B cell (primary cell): ENCODE results near the gene FOXD1. TPM values are rescaled to one million over a fixed set of nuclear protein-coding genes. Genes with fewer than 3 reads are reported as not detected.

Experiments
- ATAC-seq: fragments of 200-7000 bp; cut with Tn5 transposase; one replicate; pipeline ENCODE4 v1.10.0; 2021; ENCODE audit warnings: low read depth, mild to moderate bottlenecking, moderate number of reproducible peaks, moderate library complexity
- CTCF ChIA-PET: fragments of 350-600 bp; sonication (Branson Sonifier 250); formaldehyde crosslinking; loops from one replicate; lab custom pipeline; 2021; ENCODE audit warnings: antibody characterized with exemption, inconsistent platforms; lab: Charles Lee
- POLR2A ChIA-PET: fragments of 350-600 bp; sonication (Branson Sonifier 250); formaldehyde crosslinking; loops from one replicate; lab custom pipeline; 2021; ENCODE audit warnings: antibody characterized with exemption; lab: Charles Lee
- DNase-seq: peaks from one replicate; pipeline ENCODE4 v3.0.0; 2013
- H2AFZ ChIP-seq: 2 replicates; pipeline ENCODE4 v1.6.1; 2012; ENCODE audit warnings: mild to moderate bottlenecking, low read depth, low read length; ENCODE audit not compliant: insufficient read depth, poor library complexity, severe bottlenecking
- H3K27ac ChIP-seq, 2 donors: 1 replicate in 1 of 2; 2 replicates in 1 of 2; pipeline ENCODE4 v1.5.1; 2012 to 2013; ENCODE audit warnings: low read length in 2 of 2, mild to moderate bottlenecking in 2 of 2, moderate library complexity in 1 of 2
- H3K27me3 ChIP-seq, 4 experiments: fragments of 200-600 bp in 1 of 4; sonication (generic) in 1 of 4; replicated peaks in 1 of 4; 1 replicate in 2 of 4; 2 replicates in 2 of 4; pipeline versions ENCODE4 v1.6.1 to v1.7.0; 2013 to 2016; ENCODE audit warnings: low read length in 3 of 4, mild to moderate bottlenecking in 2 of 4, mixed read lengths in 1 of 4, moderate library complexity in 1 of 4; ENCODE audit not compliant: insufficient read depth in 4 of 4, control insufficient read depth in 3 of 4; ENCODE audit errors: control extremely low read depth in 1 of 4
- H3K36me3 ChIP-seq, 2 experiments: replicated peaks in 1 of 2; 1 replicate in 1 of 2; 2 replicates in 1 of 2; pipeline versions ENCODE4 v1.6.1 to v1.7.1; 2013; ENCODE audit warnings: low read length in 1 of 2; ENCODE audit not compliant: insufficient read depth in 2 of 2, control insufficient read depth in 1 of 2; ENCODE audit errors: control extremely low read depth in 1 of 2, extremely low read depth in 1 of 2
- H3K4me1 ChIP-seq, 2 donors: fragments of 200-600 bp in 1 of 2; sonication (generic) in 1 of 2; 1 replicate in 1 of 2; 2 replicates in 1 of 2; pipeline versions ENCODE4 v1.5.1 to v1.6.1; 2013 to 2017; ENCODE audit warnings: low read length in 2 of 2; ENCODE audit not compliant: control insufficient read depth in 2 of 2, insufficient read depth in 2 of 2
- H3K4me2 ChIP-seq: replicated peaks from 2 replicates; pipeline ENCODE3; 2012; ENCODE audit warnings: mild to moderate bottlenecking, low read depth, low read length; ENCODE audit not compliant: poor library complexity, severe bottlenecking
- H3K4me3 ChIP-seq, 5 experiments: fragments of 200-600 bp in 1 of 5; sonication (generic) in 1 of 5; 1 replicate in 3 of 5; 2 replicates in 2 of 5; pipeline versions ENCODE4 v1.5.1 to v1.7.0; 2011 to 2016; ENCODE audit warnings: low read length in 4 of 5, mild to moderate bottlenecking in 4 of 5, low read depth in 2 of 5, control low read depth in 1 of 5, moderate library complexity in 1 of 5; ENCODE audit not compliant: insufficient read depth in 1 of 5; ENCODE audit errors: control extremely low read depth in 1 of 5, extremely low read depth in 1 of 5
- H3K79me2 ChIP-seq: fragments of 200-600 bp; sonication (generic); one replicate; pipeline ENCODE4 v1.6.0; 2016; ENCODE audit warnings: low read length; ENCODE audit not compliant: control insufficient read depth, insufficient read depth
- H3K9ac ChIP-seq: fragments of 200-600 bp; sonication (generic); 2 replicates; pipeline ENCODE4 v1.6.1; 2017; ENCODE audit warnings: mild to moderate bottlenecking, low read length, moderate library complexity
- H3K9me3 ChIP-seq, 3 donors: one replicate each; pipeline versions ENCODE4 v1.6.1 to v1.7.1; 2013; ENCODE audit warnings: low read length in 2 of 3; ENCODE audit not compliant: control insufficient read depth in 2 of 3, insufficient read depth in 1 of 3; ENCODE audit errors: control extremely low read depth in 1 of 3
- H4K20me1 ChIP-seq: 2 replicates; pipeline ENCODE4 v1.6.0; 2012; ENCODE audit warnings: mild to moderate bottlenecking, low read length; ENCODE audit not compliant: insufficient read depth, control insufficient read depth, poor library complexity, severe bottlenecking
- H3K27ac Mint-ChIP-seq: one replicate; pipeline ENCODE4 v1.8.0; 2021; ENCODE audit warnings: mixed read lengths
- H3K27me3 Mint-ChIP-seq: one replicate; pipeline ENCODE4 v1.8.0; 2021; ENCODE audit warnings: mixed read lengths
- H3K4me1 Mint-ChIP-seq: one replicate; pipeline ENCODE4 v1.8.0; 2021; ENCODE audit warnings: mixed read lengths
- H3K4me3 Mint-ChIP-seq: one replicate; pipeline ENCODE4 v1.8.0; 2021; ENCODE audit warnings: mixed read lengths
- H3K9me3 Mint-ChIP-seq: one replicate; pipeline ENCODE4 v1.8.0; 2022; ENCODE audit warnings: mixed read lengths; ENCODE audit not compliant: insufficient read depth
- CTCF ChIP-seq: fragments of 200-600 bp; IDR thresholded peaks from one replicate; pipeline ENCODE4 v1.8.0; 2022; ENCODE audit warnings: antibody characterized with exemption, mild to moderate bottlenecking
- EZH2 ChIP-seq: IDR thresholded peaks from 2 replicates; pipeline ENCODE4 v1.6.1; 2012; ENCODE audit warnings: borderline replicate concordance, low read depth, mild to moderate bottlenecking, moderate library complexity, low read length; ENCODE audit not compliant: insufficient read depth, poor library complexity, severe bottlenecking
- WGBS: methylation state at CpG from one replicate; pipeline ENCODE4 v1.1.5; 2013; ENCODE audit warnings: missing lambda C conversion rate; ENCODE audit not compliant: insufficient coverage; 5-methylcytosine and 5-hydroxymethylcytosine counted together
- intact Hi-C: fragments of 100-400 bp; cut with micrococcal nuclease; formaldehyde crosslinking; loops from one replicate; pipeline ENCODE4 v1.10.0; 2022
- polyA plus RNA-seq: library from polyadenylated mRNA; depleted of rRNA; stranded (reverse); fragments of >200 nt; gene quantifications from 2 replicates; pipeline ENCODE4 v1.2.3, GENCODE V29; 2012
- total RNA-seq, 2 donors: library from RNA; stranded (reverse); fragments of 120-200 nt in 1 of 2; gene quantifications; 1 replicate in 1 of 2; 2 replicates in 1 of 2; pipeline versions ENCODE4 v1.2.3 to v1.2.4, GENCODE V29; 2013 to 2022

The FOXD1 gene
- total and polyA plus RNA-seq, 2 donors (not counting 1 experiment from before 2014, with no cell fraction given): 0.34 to 0.49 TPM

DNA sequence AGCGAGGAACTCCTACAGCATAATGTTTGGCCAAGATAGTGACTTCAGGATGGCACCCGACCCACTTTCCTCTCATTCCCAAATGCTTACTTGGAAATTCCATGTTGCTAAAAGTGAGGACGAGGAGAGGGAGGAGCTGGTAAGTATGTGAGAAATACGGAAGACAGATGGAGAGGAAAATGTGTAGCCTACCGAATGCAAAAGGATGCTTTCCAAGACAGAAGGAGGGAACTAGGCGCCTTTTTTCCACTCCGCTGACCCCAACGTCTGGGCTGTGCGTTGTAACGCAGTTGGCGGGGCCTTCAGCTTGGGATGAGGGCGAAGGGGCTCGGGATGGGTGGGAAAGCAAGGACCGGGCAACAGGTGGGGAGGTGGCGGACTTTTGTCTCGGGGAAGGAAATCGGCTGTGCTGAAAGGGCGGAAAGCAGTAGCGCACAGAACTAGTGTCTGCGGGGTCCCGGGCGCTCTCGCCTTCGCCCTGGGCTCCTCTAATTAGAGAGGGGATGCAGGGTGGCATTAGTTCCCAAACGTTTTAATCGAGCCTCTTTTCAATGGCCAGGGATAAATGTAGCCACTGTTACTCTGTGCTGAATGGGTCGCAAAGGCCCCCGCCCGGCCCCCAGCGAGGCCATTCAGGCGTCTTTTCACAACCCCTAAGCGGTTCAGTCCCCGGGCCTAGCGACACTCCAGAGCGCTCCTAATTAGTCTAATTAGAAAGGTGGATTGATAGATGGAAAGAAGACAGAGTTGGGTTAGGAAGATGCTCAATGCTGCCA lies 12.6 kb downstream of the FOXD1 start:
- peaks cover 10 to 33% of the 10 kb centered on the region in 2 donors for H3K4me1 ChIP-seq
- no peaks in the 10 kb centered on the region for H4K20me1 ChIP-seq
- Mint-ChIP-seq H3K4me1 (peaks cover 14% of the 10 kb centered on the region), H3K27ac (peak overlapping the region; percentile 74), H3K27me3 (peaks cover 69% of the 10 kb centered on the region), H3K4me3 (peak overlapping the region; percentile 59), H3K9me3 (peaks cover 4% of the 10 kb centered on the region)
- DNase-seq (no peak), ATAC-seq (no peak)
- H3K79me2 ChIP-seq: no peaks in the 10 kb centered on the region
- intact Hi-C loops: loop anchor here (2.0 kb wide), 1 partner anchor 17 kb away; no protein-coding TSS in a partner anchor
- no peaks in the 10 kb centered on the region for H3K36me3 ChIP-seq
- H2AFZ ChIP-seq: peak overlapping the region; percentile 56
- ChIA-PET POLR2A (no interaction called here), CTCF (no interaction called here)
- H3K4me2 ChIP-seq: peak overlapping the region; percentile 70
- peak overlapping the region in 2 of 5 experiments; percentile 13 to 30 for H3K4me3 ChIP-seq
- H3K27ac ChIP-seq: no peak overlapping the region
- no peak for TF ChIP-seq EZH2
- no peak for TF ChIP-seq CTCF
- WGBS: 15% methylated on average over 29 of the region's 35 CpGs
- H3K9ac ChIP-seq: no peak overlapping the region
- H3K9me3 ChIP-seq: peaks cover 0 to 19% (median 0%) of the 10 kb centered on the region in 3 donors
- peaks cover 4 to 68% (median 56%) of the 10 kb centered on the region in 4 experiments for H3K27me3 ChIP-seq

DNA sequence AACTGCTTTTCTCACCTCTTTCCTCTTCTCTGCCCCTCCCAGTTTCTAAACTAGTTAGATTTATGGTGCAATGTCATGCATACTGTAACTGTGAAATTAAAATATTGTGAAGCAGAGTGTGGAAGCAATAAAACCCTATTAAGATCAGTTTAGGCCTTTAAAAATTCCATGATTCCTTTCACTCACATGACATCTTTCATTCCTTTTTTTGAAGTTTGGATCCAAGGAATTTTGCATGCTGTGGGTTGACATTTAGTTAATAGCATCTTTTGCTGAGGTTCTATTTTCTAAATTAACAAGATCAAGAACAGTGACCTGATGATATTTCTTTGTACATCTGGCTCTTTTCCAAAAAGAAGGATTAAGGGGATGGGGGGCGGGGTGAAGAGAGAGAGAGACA lies 13.7 kb downstream of the FOXD1 start:
- Mint-ChIP-seq H3K27ac (no peak overlapping the region), H3K4me3 (no peak overlapping the region), H3K9me3 (peaks cover 4% of the 10 kb centered on the region), H3K27me3 (peaks cover 63% of the 10 kb centered on the region), H3K4me1 (peaks cover 14% of the 10 kb centered on the region)
- no peak overlapping the region for H3K9ac ChIP-seq
- H3K27me3 ChIP-seq: peaks cover 4 to 65% (median 47%) of the 10 kb centered on the region in 4 experiments
- peaks cover 10 to 26% of the 10 kb centered on the region in 2 donors for H3K4me1 ChIP-seq
- no peak overlapping the region for H3K4me2 ChIP-seq
- WGBS: no CpG with 5 or more reads among the region's 1 CpG
- peaks cover 0 to 15% (median 0%) of the 10 kb centered on the region in 3 donors for H3K9me3 ChIP-seq
- no peak for TF ChIP-seq CTCF
- no peaks in the 10 kb centered on the region for H3K36me3 ChIP-seq
- ATAC-seq (no peak), DNase-seq (no peak)
- no peaks in the 10 kb centered on the region for H4K20me1 ChIP-seq
- no peak overlapping the region for H3K4me3 ChIP-seq
- no peak overlapping the region for H3K27ac ChIP-seq
- H3K79me2 ChIP-seq: no peaks in the 10 kb centered on the region
- CTCF ChIA-PET: no interaction called here
- POLR2A ChIA-PET: no interaction called here
- no peak overlapping the region for H2AFZ ChIP-seq
- intact Hi-C loops: no loop called here
